ENCODE measurements around the gene CDH4.

CDH4 gene

GRCh38 chr20:61896058-61896961 lies 644.2 kb downstream of the CDH4 start (continued):
- TF ChIP-seq, protein P1, sequence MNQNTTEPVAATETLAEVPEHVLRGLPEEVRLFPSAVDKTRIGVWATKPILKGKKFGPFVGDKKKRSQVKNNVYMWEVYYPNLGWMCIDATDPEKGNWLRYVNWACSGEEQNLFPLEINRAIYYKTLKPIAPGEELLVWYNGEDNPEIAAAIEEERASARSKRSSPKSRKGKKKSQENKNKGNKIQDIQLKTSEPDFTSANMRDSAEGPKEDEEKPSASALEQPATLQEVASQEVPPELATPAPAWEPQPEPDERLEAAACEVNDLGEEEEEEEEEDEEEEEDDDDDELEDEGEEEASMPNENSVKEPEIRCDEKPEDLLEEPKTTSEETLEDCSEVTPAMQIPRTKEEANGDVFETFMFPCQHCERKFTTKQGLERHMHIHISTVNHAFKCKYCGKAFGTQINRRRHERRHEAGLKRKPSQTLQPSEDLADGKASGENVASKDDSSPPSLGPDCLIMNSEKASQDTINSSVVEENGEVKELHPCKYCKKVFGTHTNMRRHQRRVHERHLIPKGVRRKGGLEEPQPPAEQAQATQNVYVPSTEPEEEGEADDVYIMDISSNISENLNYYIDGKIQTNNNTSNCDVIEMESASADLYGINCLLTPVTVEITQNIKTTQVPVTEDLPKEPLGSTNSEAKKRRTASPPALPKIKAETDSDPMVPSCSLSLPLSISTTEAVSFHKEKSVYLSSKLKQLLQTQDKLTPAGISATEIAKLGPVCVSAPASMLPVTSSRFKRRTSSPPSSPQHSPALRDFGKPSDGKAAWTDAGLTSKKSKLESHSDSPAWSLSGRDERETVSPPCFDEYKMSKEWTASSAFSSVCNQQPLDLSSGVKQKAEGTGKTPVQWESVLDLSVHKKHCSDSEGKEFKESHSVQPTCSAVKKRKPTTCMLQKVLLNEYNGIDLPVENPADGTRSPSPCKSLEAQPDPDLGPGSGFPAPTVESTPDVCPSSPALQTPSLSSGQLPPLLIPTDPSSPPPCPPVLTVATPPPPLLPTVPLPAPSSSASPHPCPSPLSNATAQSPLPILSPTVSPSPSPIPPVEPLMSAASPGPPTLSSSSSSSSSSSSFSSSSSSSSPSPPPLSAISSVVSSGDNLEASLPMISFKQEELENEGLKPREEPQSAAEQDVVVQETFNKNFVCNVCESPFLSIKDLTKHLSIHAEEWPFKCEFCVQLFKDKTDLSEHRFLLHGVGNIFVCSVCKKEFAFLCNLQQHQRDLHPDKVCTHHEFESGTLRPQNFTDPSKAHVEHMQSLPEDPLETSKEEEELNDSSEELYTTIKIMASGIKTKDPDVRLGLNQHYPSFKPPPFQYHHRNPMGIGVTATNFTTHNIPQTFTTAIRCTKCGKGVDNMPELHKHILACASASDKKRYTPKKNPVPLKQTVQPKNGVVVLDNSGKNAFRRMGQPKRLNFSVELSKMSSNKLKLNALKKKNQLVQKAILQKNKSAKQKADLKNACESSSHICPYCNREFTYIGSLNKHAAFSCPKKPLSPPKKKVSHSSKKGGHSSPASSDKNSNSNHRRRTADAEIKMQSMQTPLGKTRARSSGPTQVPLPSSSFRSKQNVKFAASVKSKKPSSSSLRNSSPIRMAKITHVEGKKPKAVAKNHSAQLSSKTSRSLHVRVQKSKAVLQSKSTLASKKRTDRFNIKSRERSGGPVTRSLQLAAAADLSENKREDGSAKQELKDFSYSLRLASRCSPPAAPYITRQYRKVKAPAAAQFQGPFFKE (tag by site-specific recombination; IDR thresholded peaks at IDR 0.05; ENCODE audit: borderline replicate concordance), result no peak
- TF ChIP-seq ZNF202 (tag by site-specific recombination; IDR thresholded peaks at IDR 0.05; ENCODE audit: borderline replicate concordance) (no peak), GFI1B (tag by site-specific recombination; IDR thresholded peaks at IDR 0.05) (no peak), ZNF266 (tag by site-specific recombination; IDR thresholded peaks at IDR 0.05; ENCODE audit: low read depth) (no peak), ZSCAN23 (tag by site-specific recombination; IDR thresholded peaks at IDR 0.05) (no peak), ZNF658 (tag by site-specific recombination; IDR thresholded peaks at IDR 0.05) (no peak), ZNF114 (tag by site-specific recombination; IDR thresholded peaks at IDR 0.05) (no peak), ZNF169 (tag by site-specific recombination; IDR thresholded peaks at IDR 0.05) (no peak), KLF8 (tag by site-specific recombination; IDR thresholded peaks at IDR 0.05) (no peak), TRIM28 (IDR thresholded peaks at IDR 0.05; ENCODE audit: borderline replicate concordance, low read length) (no peak), ZNF645 (tag by site-specific recombination; IDR thresholded peaks at IDR 0.05) (no peak), KLF1 (tag by site-specific recombination; IDR thresholded peaks at IDR 0.05) (no peak), ZNF350 (tag by site-specific recombination; IDR thresholded peaks at IDR 0.05) (no peak), YY2 (tag by site-specific recombination; IDR thresholded peaks at IDR 0.05) (no peak), PRDM1 (tag by site-specific recombination; IDR thresholded peaks at IDR 0.05) (no peak), ZNF670 (tag by site-specific recombination; IDR thresholded peaks at IDR 0.05; ENCODE audit: low read depth) (no peak), ZIC2 (tag by site-specific recombination; IDR thresholded peaks at IDR 0.05) (peak; percentile 69), ZNF747 (tag by site-specific recombination; IDR thresholded peaks at IDR 0.05) (no peak), GLIS1 (tag by site-specific recombination; IDR thresholded peaks at IDR 0.05) (peak; percentile 44), ZNF529 (tag by site-specific recombination; IDR thresholded peaks at IDR 0.05; ENCODE audit: insufficient replicate concordance) (no peak), MYNN (tag by site-specific recombination; IDR thresholded peaks at IDR 0.05; ENCODE audit: borderline replicate concordance) (no peak), KLF7 (tag by site-specific recombination; IDR thresholded peaks at IDR 0.05; ENCODE audit: borderline replicate concordance) (no peak), ZNF121 (tag by site-specific recombination; IDR thresholded peaks at IDR 0.05) (no peak), ZNF792 (tag by site-specific recombination; IDR thresholded peaks at IDR 0.05) (no peak)
- TF ChIP-seq, protein P2, sequence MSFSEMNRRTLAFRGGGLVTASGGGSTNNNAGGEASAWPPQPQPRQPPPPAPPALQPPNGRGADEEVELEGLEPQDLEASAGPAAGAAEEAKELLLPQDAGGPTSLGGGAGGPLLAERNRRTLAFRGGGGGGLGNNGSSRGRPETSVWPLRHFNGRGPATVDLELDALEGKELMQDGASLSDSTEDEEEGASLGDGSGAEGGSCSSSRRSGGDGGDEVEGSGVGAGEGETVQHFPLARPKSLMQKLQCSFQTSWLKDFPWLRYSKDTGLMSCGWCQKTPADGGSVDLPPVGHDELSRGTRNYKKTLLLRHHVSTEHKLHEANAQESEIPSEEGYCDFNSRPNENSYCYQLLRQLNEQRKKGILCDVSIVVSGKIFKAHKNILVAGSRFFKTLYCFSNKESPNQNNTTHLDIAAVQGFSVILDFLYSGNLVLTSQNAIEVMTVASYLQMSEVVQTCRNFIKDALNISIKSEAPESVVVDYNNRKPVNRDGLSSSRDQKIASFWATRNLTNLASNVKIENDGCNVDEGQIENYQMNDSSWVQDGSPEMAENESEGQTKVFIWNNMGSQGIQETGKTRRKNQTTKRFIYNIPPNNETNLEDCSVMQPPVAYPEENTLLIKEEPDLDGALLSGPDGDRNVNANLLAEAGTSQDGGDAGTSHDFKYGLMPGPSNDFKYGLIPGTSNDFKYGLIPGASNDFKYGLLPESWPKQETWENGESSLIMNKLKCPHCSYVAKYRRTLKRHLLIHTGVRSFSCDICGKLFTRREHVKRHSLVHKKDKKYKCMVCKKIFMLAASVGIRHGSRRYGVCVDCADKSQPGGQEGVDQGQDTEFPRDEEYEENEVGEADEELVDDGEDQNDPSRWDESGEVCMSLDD (tag by site-specific recombination; IDR thresholded peaks at IDR 0.05), result no peak
- TF ChIP-seq, protein P3, sequence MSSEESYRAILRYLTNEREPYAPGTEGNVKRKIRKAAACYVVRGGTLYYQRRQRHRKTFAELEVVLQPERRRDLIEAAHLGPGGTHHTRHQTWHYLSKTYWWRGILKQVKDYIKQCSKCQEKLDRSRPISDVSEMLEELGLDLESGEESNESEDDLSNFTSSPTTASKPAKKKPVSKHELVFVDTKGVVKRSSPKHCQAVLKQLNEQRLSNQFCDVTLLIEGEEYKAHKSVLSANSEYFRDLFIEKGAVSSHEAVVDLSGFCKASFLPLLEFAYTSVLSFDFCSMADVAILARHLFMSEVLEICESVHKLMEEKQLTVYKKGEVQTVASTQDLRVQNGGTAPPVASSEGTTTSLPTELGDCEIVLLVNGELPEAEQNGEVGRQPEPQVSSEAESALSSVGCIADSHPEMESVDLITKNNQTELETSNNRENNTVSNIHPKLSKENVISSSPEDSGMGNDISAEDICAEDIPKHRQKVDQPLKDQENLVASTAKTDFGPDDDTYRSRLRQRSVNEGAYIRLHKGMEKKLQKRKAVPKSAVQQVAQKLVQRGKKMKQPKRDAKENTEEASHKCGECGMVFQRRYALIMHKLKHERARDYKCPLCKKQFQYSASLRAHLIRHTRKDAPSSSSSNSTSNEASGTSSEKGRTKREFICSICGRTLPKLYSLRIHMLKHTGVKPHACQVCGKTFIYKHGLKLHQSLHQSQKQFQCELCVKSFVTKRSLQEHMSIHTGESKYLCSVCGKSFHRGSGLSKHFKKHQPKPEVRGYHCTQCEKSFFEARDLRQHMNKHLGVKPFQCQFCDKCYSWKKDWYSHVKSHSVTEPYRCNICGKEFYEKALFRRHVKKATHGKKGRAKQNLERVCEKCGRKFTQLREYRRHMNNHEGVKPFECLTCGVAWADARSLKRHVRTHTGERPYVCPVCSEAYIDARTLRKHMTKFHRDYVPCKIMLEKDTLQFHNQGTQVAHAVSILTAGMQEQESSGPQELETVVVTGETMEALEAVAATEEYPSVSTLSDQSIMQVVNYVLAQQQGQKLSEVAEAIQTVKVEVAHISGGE (tag by site-specific recombination; conservative IDR thresholded peaks at IDR 0.05; ENCODE audit: low read depth), result no peak
- TF ChIP-seq, protein P4, sequence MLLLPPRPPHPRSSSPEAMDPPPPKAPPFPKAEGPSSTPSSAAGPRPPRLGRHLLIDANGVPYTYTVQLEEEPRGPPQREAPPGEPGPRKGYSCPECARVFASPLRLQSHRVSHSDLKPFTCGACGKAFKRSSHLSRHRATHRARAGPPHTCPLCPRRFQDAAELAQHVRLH (tag by site-specific recombination; IDR thresholded peaks at IDR 0.05), result no peak
